GM12801 (cell line): ENCODE results near the gene DTNB.

Experiments
- TF ChIP-seq, protein P1 (sequence below): IDR thresholded peaks from one replicate; pipeline ENCODE4 v1.5.1; 2011; ENCODE audit warnings: control low read depth; ENCODE audit not compliant: insufficient read length; ENCODE audit errors: extremely low read depth

The DTNB gene

GRCh38 chr2:25586726-25587144 lies 86.6 kb downstream of the DTNB start:
- TF ChIP-seq, protein P1, sequence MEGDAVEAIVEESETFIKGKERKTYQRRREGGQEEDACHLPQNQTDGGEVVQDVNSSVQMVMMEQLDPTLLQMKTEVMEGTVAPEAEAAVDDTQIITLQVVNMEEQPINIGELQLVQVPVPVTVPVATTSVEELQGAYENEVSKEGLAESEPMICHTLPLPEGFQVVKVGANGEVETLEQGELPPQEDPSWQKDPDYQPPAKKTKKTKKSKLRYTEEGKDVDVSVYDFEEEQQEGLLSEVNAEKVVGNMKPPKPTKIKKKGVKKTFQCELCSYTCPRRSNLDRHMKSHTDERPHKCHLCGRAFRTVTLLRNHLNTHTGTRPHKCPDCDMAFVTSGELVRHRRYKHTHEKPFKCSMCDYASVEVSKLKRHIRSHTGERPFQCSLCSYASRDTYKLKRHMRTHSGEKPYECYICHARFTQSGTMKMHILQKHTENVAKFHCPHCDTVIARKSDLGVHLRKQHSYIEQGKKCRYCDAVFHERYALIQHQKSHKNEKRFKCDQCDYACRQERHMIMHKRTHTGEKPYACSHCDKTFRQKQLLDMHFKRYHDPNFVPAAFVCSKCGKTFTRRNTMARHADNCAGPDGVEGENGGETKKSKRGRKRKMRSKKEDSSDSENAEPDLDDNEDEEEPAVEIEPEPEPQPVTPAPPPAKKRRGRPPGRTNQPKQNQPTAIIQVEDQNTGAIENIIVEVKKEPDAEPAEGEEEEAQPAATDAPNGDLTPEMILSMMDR, result no peak

DNA sequence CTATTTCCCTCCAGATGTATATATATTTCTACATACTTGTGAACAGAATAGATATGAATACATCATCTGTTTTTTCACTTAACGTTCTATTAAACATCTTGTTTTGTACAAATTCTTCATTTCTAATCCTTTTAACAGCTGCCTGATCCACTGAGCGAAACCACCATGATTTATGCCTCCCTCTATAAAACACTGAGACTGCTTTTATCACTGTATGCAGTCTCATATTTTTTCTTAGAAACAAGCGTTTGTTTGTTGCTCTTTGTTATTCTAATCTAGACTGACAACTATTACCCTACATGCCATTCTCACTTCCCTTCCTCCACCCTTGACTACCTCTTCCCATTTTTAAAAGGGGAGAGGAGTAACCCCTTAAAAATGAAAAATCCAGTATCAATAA lies 88.2 kb downstream of the DTNB start:
- TF ChIP-seq, protein P1, result no peak

DNA sequence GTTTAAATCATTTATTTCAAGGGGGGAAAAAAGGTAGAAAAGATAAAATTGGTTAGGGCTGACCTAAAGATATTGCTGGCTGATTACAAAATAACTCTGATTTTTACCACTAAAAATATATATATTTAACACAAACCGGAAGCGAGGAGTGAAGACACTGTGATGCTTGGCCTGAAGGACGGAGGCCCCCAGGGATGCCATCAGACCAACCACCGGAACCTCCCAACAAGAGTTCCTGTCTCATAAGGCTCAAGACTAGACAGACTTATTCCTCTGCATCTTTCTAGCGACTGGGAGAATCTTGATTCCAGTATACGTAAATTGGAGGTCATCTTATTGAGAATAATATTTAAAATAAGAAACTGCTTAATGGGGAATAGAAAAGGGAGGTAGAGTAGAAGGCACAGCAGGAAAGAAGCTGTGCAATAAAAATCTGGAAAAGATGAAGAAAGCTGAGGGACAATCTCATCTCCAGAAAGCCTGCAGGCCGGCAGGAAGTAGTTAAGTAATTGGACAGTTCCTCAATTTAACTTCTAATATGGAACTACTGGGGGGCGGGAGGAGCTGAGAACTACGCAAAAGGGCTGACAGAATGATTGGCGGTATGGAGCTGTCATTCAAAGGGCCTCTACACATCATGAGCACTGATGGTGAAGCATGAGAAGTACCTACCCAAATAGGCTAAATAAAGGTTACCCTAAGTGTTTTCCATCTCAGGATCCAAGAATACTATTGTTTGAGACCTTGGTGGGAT lies 91.1 kb downstream of the DTNB start:
- TF ChIP-seq, protein P1, result no peak

- TF ChIP-seq, protein P1, result no peak
These were observed 96.8 kb downstream of the DTNB start for GRCh38 chr2:25576596-25576995.

DNA sequence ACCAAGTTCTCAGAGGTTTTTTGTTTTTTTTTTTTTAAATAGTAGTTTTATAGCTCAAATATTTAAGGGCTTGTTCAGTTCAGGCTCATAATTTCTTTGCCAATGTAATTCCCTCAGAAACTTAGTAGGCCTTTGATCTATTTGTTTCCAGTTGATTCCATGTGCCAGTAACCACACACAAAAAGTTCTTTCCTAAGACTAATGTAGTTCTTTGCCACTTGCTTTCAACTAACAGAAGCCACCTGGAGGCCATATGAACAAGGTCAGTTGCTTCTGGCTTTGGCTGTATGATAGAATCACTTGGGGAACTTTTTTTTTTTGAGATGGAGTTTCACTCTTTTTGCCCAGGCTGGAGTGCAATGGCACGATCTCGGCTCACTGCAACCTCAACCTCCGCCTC lies 100.7 kb downstream of the DTNB start:
- TF ChIP-seq, protein P1, result no peak

- TF ChIP-seq, protein P1, result no peak
These were observed 103.1 kb downstream of the DTNB start for GRCh38 chr2:25570161-25570845.

DNA sequence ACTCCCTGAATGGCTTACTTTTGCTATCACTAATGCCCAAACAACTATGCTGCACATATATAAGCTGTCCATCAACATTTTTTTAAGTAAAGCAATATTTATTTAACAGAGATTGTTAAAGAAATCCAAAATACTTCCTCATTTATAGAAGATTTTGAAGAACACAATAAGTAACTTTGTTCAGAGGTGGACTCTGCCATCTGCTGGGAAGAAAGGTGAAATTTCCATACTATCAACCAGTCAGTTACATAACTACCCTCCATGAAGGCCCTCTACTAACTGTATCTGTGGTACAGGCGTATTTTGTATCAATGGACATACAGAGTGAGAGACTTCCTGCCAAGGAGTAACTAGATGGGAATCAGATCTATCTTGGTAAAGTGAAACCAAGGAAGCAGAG lies 106.0 kb downstream of the DTNB start:
- TF ChIP-seq, protein P1, result no peak
